HG03342 (cell line): ENCODE measurements around the gene HBE1.
"Not testable (repeated sequence)": the region's sequence is repeated elsewhere in the genome, so short reads cannot be mapped to it uniquely, and the experiment has no call there.

Experiments
- ATAC-seq: cut with Tn5 transposase; IDR thresholded peaks from one replicate; pipeline ENCODE4 v1.9.1; 2021; ENCODE audit warnings: mild to moderate bottlenecking, moderate library complexity; ENCODE audit not compliant: unreplicated experiment

Gene HBE1

DNA sequence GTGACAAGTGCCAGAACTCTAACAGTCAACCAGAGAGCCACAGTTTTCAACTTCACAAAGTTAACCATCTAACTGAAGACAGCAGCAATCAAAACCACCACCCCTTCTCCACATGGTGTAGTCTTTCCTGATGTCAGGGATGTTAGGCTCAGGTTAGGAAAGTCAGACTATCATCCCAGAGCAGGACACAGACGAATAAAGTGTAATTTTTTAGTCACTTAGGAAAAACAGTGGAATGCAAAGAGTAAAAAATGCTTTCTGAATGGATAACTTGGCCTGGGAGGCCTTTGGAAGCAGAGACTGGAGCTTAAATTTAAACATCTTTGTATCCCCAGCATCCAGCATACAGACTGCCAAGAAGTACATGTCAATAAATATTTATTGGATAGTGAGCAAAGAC lies 16.6 kb upstream of the HBE1 start:
- no peak for ATAC-seq

GRCh38 chr11:5285703-5286340 lies 16.1 kb upstream of the HBE1 start:
- no peak for ATAC-seq

DNA sequence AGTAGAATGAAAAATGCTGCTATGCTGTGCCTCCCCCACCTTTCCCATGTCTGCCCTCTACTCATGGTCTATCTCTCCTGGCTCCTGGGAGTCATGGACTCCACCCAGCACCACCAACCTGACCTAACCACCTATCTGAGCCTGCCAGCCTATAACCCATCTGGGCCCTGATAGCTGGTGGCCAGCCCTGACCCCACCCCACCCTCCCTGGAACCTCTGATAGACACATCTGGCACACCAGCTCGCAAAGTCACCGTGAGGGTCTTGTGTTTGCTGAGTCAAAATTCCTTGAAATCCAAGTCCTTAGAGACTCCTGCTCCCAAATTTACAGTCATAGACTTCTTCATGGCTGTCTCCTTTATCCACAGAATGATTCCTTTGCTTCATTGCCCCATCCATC lies 14.9 kb upstream of the HBE1 start:
- ATAC-seq = no peak

DNA sequence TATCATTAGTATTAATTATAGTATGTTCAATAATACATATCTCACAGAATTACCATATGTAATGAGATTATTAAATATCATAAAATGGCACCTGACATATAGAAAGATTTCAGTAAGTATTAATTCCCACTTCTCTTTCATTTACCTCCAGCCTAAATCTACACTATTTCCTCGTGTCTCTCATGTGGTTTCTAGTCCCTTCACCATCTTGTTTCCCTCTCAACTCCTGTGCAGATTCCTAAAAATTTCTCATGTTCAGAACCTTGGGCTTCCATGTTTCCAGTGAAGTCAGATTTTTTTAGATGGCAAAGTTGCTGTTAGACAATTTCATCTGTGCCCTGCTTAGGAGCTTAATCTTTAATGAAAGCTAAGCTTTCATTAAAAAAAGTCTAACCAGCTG lies 14.1 kb upstream of the HBE1 start:
- ATAC-seq = no peak

DNA sequence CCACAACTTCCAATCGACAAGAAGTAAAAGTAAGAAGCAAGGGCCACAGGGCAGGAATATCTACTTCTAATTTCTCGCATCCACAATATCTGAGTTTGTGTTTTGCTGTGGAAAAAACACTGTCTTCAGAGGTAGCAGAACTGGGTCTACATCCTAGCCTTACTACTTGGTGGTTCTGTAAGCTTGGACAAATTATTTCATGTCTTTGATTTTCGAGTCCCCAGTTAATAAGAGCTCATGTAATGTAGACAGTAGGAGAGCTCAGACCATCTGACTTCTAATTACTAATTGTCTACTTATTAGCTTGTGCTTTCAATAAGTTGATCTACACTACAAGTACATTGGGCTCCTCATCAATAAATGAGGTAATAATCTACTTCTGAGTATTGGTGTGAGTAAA lies 13.3 kb upstream of the HBE1 start:
- no peak for ATAC-seq

DNA sequence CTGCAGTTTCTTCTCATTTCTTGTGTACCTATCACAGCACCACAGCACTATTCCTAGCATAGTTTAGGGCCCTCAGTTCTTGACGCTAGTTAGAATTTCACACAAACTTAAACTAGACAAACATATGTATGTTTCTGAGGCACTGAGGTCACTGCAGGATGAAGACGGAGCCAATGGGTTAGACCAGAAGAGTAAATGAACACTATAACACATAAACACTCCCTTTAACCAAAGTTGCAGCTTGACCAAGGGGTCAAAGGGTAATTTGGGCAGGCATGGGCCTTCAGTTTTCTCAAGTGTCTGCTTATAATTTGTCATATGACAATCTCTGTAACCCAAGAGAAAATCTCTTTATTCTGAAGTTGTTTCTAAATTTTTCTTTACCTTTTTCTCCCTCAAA lies 12.9 kb upstream of the HBE1 start:
- ATAC-seq = no peak

DNA sequence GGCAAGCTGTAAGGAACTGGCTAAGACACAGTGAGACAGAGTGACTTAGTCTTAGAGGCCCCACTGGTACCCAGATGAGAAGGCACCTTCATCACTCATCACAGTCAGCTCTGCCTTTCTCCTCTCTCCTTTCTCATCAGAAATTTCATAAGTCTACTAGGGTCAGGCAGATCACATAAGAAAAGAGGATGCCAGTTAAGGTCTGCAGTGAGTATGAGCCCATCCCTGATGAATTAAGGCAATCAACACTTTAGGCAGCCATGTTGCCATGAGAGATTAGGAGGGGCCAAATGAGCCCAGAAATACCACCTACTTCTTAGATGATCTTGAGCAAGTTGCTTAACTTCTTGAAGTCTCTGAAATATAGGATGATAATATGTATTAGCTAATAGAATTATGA lies 11.9 kb upstream of the HBE1 start:
- ATAC-seq = no peak

GRCh38 chr11:5280582-5281102 lies 10.9 kb upstream of the HBE1 start:
- peak; percentile 97 for ATAC-seq

GRCh38 chr11:5279471-5280090 lies 9.8 kb upstream of the HBE1 start:
- no peak for ATAC-seq

DNA sequence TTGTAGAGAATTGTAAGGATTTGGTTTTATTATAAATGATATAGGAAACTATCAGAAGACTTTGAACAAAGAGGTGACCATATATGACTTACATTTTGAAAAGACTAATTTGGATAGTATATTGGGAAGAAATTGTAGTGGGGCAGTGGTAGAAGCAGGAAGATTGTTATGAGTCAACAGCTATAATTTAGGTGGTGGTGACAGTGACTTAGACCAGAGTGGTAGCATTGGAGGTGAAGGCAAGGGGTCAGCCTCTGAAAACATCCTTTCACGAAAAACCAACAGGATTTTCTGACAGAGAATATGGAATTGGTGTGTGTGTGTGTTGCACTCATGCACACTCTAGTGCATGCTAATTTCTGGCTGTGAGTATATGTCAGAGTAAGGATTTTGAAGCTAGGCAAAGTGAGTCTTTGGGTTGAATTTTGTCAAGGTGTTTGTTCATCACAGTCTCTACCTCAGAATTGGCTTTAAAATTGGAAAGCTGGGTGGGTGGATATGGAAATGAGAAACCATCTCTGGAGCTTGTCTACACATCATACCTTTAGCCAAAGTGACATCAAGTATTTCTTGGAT lies 8.2 kb upstream of the HBE1 start:
- no peak for ATAC-seq

DNA sequence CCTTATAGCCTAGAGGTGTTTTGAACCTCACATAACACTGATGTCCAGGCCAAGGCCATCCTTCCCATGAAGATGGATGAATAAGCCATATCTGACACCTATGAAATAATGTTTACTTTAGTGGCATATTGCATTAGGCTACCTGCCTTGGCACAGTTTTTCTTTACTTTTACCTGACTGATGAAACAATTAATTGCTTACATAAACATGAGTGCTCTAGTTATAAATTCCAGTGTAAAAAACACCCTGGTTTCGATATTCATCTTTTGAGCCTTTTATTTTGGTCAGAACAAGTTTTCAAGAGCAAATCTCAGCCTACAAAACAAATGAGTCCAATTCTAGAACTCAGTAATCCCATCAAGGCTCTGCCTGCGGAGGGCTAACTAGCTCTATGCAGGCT lies 7.0 kb upstream of the HBE1 start:
- no peak for ATAC-seq

- no peak for ATAC-seq
These were observed 5.8 kb upstream of the HBE1 start for GRCh38 chr11:5275369-5276110.

DNA sequence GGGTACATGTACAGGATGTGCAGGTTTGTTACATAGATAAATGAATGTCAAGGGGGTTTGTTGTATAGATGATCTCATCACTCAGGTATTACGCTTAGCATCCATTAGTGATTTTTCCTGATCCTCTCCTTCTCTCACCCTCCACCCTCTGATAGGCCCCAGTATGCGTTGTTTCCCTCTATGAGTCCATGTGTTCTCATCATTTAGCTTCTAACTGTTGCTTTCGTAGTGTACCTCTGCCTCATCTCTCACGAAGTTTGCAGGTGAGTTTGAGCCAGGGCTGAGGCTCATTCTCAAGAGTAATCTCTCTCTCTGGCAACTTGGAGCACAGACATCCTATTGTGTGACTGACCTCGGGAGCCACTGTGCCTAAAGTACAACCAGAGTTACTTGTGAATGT lies 4.7 kb upstream of the HBE1 start:
- no peak for ATAC-seq

DNA sequence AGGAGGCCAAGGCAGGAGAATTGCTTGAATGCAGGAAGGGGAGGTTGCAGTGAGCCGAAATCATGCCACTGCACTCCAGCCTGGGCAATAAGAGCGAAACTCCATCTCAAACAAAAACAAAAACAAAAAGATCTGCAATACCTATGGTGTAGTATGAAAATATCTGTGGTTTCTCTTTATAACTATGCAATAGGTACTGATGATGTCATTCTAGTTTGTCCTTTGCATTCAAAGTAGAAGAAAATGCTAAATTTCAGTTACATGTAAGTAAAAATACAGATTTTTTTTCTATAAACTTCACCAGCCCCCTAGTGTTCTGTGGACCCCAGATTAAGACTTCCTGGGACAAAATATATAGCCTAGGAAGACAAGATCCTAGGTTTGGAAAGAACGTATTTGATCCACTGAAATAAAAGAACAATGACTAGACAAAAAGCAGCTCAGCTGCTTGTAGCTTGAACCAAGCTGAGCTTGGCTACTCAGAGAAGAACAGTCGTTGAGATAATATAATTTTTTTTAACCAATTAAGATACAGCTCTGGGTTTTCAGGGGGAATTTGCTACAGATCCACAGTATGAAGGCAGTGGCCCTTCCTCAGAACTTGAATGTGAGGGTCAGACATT lies 2.8 kb upstream of the HBE1 start:
- ATAC-seq = no peak

DNA sequence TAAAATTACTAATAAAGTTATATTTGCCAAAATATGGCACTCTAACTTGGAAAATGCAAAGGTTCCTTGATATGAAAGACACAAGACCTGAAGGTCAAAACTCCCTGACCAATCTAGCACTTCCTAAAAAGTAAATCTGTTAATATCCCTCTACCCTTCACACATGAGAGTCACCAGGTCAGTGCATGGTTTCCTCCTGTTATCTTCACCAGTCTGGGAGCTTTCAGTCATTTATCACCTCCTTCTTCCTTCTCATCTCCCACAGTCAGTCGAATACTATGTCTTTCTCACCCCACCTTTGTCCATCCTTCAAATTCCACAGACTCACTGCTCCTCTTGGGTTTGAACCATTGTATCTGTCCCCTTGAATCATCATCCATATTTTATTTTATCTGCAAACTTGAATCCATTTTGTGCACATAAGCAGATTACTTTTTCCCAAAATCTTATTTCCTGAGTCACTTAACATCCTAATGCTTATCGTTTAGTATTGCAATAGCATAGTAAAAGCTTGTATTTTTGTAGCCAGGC lies 2.6 kb downstream of the HBE1 start:
- ATAC-seq = no peak

DNA sequence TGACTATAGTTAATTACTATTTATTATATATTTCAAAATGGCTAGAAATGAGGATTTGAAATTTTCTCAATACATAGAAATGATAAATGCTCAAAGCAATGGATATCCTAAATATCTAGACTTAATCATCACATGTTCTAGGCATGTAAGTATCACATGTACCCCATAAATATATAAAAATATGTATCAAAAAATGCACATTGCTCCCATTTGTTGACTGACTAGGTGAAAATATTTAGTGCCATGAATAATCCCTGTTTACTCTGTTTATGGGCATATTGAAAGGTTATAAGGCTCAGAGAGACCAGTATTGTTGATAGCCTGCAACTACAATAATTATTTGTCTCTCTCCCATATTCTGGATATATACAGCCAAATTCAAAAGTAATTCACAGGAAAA lies 3.1 kb downstream of the HBE1 start:
- ATAC-seq = no peak

DNA sequence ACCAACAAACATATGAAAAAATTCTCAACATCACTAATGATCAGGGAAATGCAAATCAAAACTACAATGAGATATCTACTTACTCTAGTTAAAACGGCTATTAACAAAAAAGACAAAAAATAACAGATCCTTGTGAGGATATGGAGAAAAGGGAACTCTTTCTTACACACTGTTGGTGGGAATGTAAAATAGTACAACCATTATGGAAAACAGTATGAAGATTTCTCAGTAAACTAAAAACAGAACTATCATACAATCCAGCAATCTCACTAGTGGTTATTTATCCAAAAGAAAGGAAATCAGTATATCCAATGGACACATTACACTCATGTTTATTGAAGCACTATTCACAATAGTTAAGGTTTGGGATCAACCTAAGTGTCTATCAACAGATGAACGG lies 3.9 kb downstream of the HBE1 start:
- no peak for ATAC-seq

DNA sequence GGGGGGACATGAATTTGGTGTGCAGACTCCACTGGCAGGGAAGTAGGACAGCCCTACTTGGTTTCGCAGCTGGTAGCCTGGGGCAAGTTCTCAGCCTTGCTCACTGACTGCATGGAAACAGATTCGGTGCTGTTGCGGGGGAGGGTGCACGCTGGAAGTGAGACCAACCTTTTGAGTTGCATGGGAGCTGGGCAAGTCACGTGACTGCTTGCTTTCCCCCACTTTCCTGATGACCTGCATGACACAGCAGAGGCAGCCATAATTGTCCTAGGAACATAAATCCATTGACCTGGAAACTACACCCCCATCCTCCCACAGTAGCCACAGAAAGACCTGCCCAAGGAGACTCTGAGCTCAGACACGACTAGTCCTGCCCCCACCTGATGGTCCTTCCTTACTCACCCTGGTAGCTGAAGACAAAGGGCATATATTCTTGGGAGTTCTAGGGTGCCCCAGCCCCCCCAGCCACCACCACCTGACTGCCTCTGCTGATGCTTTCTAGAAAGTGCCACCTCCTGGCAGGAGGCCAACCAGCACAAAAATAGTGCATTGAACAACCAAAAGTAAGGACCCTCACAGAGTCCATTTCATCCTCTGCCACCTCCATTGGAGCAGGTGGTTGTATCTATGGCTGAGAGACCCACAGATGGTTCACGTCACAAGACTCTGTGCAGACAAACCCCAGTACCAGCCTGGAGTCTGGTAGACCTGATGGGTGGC lies 11.0 kb downstream of the HBE1 start:
- ATAC-seq = no peak

GRCh38 chr11:5257296-5257695 lies 12.4 kb downstream of the HBE1 start:
- no peak for ATAC-seq

DNA sequence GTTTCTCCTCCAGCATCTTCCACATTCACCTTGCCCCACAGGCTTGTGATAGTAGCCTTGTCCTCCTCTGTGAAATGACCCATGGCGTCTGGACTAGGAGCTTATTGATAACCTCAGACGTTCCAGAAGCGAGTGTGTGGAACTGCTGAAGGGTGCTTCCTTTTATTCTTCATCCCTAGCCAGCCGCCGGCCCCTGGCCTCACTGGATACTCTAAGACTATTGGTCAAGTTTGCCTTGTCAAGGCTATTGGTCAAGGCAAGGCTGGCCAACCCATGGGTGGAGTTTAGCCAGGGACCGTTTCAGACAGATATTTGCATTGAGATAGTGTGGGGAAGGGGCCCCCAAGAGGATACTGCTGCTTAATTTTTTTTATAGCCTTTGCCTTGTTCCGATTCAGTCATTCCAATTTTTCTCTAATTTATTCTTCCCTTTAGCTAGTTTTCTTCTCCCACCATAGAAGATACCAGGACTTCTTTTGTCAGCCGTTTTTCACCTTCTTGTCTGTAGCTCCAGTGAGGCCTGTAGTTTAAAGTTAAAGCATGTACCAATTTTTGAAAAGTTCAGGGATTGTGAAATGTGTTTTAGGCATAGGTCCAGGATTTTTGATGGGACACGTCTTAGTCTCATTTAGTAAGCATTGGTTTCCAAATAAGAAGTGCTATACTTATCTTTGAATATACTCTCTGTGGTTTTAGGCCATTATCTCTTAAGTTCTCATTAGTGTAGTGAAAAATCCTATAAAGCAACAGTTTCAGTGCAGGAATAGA lies 14.9 kb downstream of the HBE1 start, which contains the start of gene HBG2:
Gene HBG2, minus strand, starts transcription at position 136 of the 768 bp plus-strand sequence. Its CDS starts 53 bp downstream, at position 83.
- not testable (repeated sequence) for ATAC-seq
